Keratinocyte (primary cell): ENCODE data around the gene TEX261. TPM values are rescaled to one million over a fixed set of nuclear protein-coding genes. Genes with fewer than 3 reads are reported as not detected.

Source experiments
- DNase-seq: peaks from one replicate; pipeline ENCODE4 v3.0.0-alpha.2; 2011; ENCODE audit warnings: low read depth, missing footprints, low spot score
- FAIRE-seq: peaks from 2 replicates; lab custom pipeline; 2011; peaks lifted over from hg19 to GRCh38; lab: Jason Lieb, UNC
- H2AFZ ChIP-seq: 2 replicates; pipeline ENCODE4 v1.6.0; 2012; ENCODE audit warnings: low read length, control low read depth, inconsistent platforms; ENCODE audit not compliant: control insufficient read depth
- H3K27ac ChIP-seq: 2 replicates; pipeline ENCODE4 v1.5.1; 2011; ENCODE audit warnings: low read length; ENCODE audit not compliant: control insufficient read depth, insufficient read depth
- H3K27me3 ChIP-seq: 3 replicates; pipeline ENCODE4 v1.6.0; 2011; ENCODE audit warnings: low read length; ENCODE audit not compliant: control insufficient read depth, insufficient read depth; ENCODE audit errors: extremely low read depth
- H3K36me3 ChIP-seq, 2 experiments: 2 replicates in 1 of 2; 3 replicates in 1 of 2; pipeline ENCODE4 v1.5.1; 2011; ENCODE audit warnings: low read length in 2 of 2, mild to moderate bottlenecking in 1 of 2; ENCODE audit not compliant: control insufficient read depth in 2 of 2, insufficient read depth in 2 of 2; ENCODE audit errors: extremely low read depth in 1 of 2
- H3K4me1 ChIP-seq: 3 replicates; pipeline ENCODE4 v1.5.1; 2011; ENCODE audit warnings: low read length; ENCODE audit not compliant: control insufficient read depth, insufficient read depth; ENCODE audit errors: extremely low read depth
- H3K4me2 ChIP-seq: 3 replicates; pipeline ENCODE4 v1.6.0; 2011; ENCODE audit warnings: low read depth, low read length; ENCODE audit not compliant: control insufficient read depth, insufficient read depth; ENCODE audit errors: extremely low read depth
- H3K4me3 ChIP-seq, 3 experiments: fragments of 200-600 bp in 1 of 3; sonication (generic) in 1 of 3; 2 replicates in 2 of 3; 3 replicates in 1 of 3; pipeline ENCODE4 v1.5.1; 2011 to 2016; ENCODE audit warnings: low read length in 3 of 3, mild to moderate bottlenecking in 3 of 3, control low read depth in 2 of 3, inconsistent platforms in 1 of 3, low read depth in 1 of 3, mixed read lengths in 1 of 3, mixed run types in 1 of 3, moderate library complexity in 1 of 3; ENCODE audit not compliant: control insufficient read depth in 2 of 3, insufficient read depth in 2 of 3; ENCODE audit errors: extremely low read depth in 1 of 3
- H3K79me2 ChIP-seq: 2 replicates; pipeline ENCODE4 v1.6.0; 2012; ENCODE audit warnings: low read length; ENCODE audit not compliant: control insufficient read depth, insufficient read depth
- H3K9ac ChIP-seq: 3 replicates; pipeline ENCODE4 v1.6.0; 2011; ENCODE audit warnings: low read length; ENCODE audit not compliant: control insufficient read depth, insufficient read depth; ENCODE audit errors: extremely low read depth
- H3K9me1 ChIP-seq: 3 replicates; pipeline ENCODE4 v1.6.0; 2011; ENCODE audit warnings: low read length; ENCODE audit not compliant: control insufficient read depth, insufficient read depth; ENCODE audit errors: extremely low read depth
- H3K9me3 ChIP-seq: 2 replicates; pipeline ENCODE4 v1.5.1; 2012; ENCODE audit warnings: low read depth, low read length; ENCODE audit not compliant: control insufficient read depth
- H4K20me1 ChIP-seq: 3 replicates; pipeline ENCODE4 v1.6.0; 2011; ENCODE audit warnings: low read length; ENCODE audit not compliant: control insufficient read depth, insufficient read depth; ENCODE audit errors: extremely low read depth
- CTCF ChIP-seq, 3 experiments: IDR thresholded peaks in 1 of 3; conservative IDR thresholded peaks in 1 of 3; optimal IDR thresholded peaks in 1 of 3; 2 replicates in 2 of 3; 3 replicates in 1 of 3; pipeline versions ENCODE3 to v1.5.1; 2011; ENCODE audit warnings: low read length in 3 of 3, mild to moderate bottlenecking in 3 of 3, moderate library complexity in 2 of 3, control low read depth in 1 of 3, inconsistent platforms in 1 of 3; ENCODE audit not compliant: insufficient read depth in 2 of 3; ENCODE audit errors: extremely low read depth in 1 of 3
- EZH2 ChIP-seq: IDR thresholded peaks from one replicate; pipeline ENCODE4 v1.6.1; 2012; ENCODE audit warnings: inconsistent platforms, mild to moderate bottlenecking, low read length, moderate library complexity
- dilution Hi-C: fragments of 300-500 bp; cut with MboI; formaldehyde crosslinking; loops from one replicate; pipeline ENCODE4 v1.7.0; 2020; ENCODE audit warnings: low sequenced_read_pairs; ENCODE audit not compliant: extremely low pct_ligation_motif_present
- polyA plus RNA-seq, 5 experiments: library from polyadenylated mRNA; depleted of rRNA in 3 of 5; stranded (reverse) in 3 of 5; stranded (forward) in 1 of 5; unstranded in 1 of 5; fragments of >200 nt; gene quantifications; 1 replicate in 1 of 5; 2 replicates in 3 of 5; 3 replicates in 1 of 5; pipeline versions ENCODE4 v1.2.1 to v1.2.3, GENCODE V29; 2011 to 2012; ENCODE audit warnings: missing spikeins in 2 of 5, low read depth in 1 of 5, low replicate concordance in 1 of 5

Gene TEX261
- polyA plus RNA-seq, 1 donor (not counting 4 experiments of a cell fraction or from before 2014, with no cell fraction given), result 78.8 TPM

- H3K36me3 ChIP-seq, result no peaks in the 10 kb centered on the region
- no peak for TF ChIP-seq CTCF (optimal IDR thresholded peaks at IDR 0.05 in 1 of 3, IDR thresholded peaks at IDR 0.05 in 1 of 3, conservative IDR thresholded peaks at IDR 0.05 in 1 of 3; ENCODE audit: extremely low read depth in 1 of 3, insufficient read depth in 2 of 3, low read length in 3 of 3)
- DNase-seq, result no peak
- H3K9ac ChIP-seq, result no peak overlapping the region
- no peaks in the 10 kb centered on the region for H3K79me2 ChIP-seq
- no peaks in the 10 kb centered on the region for H3K9me3 ChIP-seq
- H2AFZ ChIP-seq, result no peak overlapping the region
- no peaks in the 10 kb centered on the region for H4K20me1 ChIP-seq
- no peak overlapping the region for H3K27ac ChIP-seq
- FAIRE-seq, result no peak
- peaks cover 10% of the 10 kb centered on the region for H3K4me1 ChIP-seq
- H3K9me1 ChIP-seq, result no peaks in the 10 kb centered on the region
- dilution Hi-C loops, result no loop called here
- H3K4me3 ChIP-seq, result no peak overlapping the region
- no peak overlapping the region for H3K4me2 ChIP-seq
- H3K27me3 ChIP-seq, result peaks cover 14% of the 10 kb centered on the region
Measured at GRCh38 chr2:70964133-70964532, 30.5 kb downstream of the TEX261 start.

- peaks cover 19% of the 10 kb centered on the region for H3K27me3 ChIP-seq
- no peak overlapping the region for H3K9ac ChIP-seq
- H3K27ac ChIP-seq, result no peak overlapping the region
- no peaks in the 10 kb centered on the region for H3K9me1 ChIP-seq
- no peaks in the 10 kb centered on the region for H3K79me2 ChIP-seq
- H3K4me3 ChIP-seq, result no peak overlapping the region
- no peak overlapping the region for H2AFZ ChIP-seq
- H3K4me1 ChIP-seq, result peaks cover 10% of the 10 kb centered on the region
- FAIRE-seq, result no peak
- H3K9me3 ChIP-seq, result no peaks in the 10 kb centered on the region
- H4K20me1 ChIP-seq, result no peaks in the 10 kb centered on the region
- no peak for DNase-seq
- H3K4me2 ChIP-seq, result no peak overlapping the region
- dilution Hi-C loops, result no loop called here
- no peaks in the 10 kb centered on the region for H3K36me3 ChIP-seq
- TF ChIP-seq EZH2 (no peak), CTCF (optimal IDR thresholded peaks at IDR 0.05 in 1 of 3, IDR thresholded peaks at IDR 0.05 in 1 of 3, conservative IDR thresholded peaks at IDR 0.05 in 1 of 3; ENCODE audit: extremely low read depth in 1 of 3, insufficient read depth in 2 of 3, low read length in 3 of 3) (no peak)
Measured at GRCh38 chr2:70962885-70963878, 31.5 kb downstream of the TEX261 start.
